K562 (cell line): Measurements from ENCODE around the gene GOLPH3. TPM values are rescaled to one million over a fixed set of nuclear protein-coding genes. Genes with fewer than 3 reads are reported as not detected.

Experiments
- ARHGAP35 ChIP-seq: fragments of 450-650 bp; IDR thresholded peaks from 2 replicates; pipeline ENCODE4 v1.6.1; 2018; ENCODE audit not compliant: partially characterized antibody
- ARID1B ChIP-seq: fragments of 450-650 bp; IDR thresholded peaks from 2 replicates; pipeline ENCODE4 v1.6.1; 2016; ENCODE audit warnings: antibody characterized with exemption, mild to moderate bottlenecking, inconsistent platforms
- ARNT ChIP-seq, 2 experiments: fragments of 450-650 bp; IDR thresholded peaks; 2 replicates each; pipeline ENCODE4 v1.6.1; 2016; ENCODE audit warnings: mild to moderate bottlenecking in 1 of 2
- CGGBP1 ChIP-seq: fragments of 250-450 bp; sonication (Bioruptor Pico); IDR thresholded peaks from 2 replicates; pipeline ENCODE4 v1.9.0; 2021; ENCODE audit warnings: mild to moderate bottlenecking
- DACH1 ChIP-seq: fragments of 450-650 bp; IDR thresholded peaks from 2 replicates; pipeline ENCODE4 v1.6.1; 2018; ENCODE audit not compliant: partially characterized antibody
- EZH2 ChIP-seq: IDR thresholded peaks from 2 replicates; pipeline ENCODE4 v1.6.1; 2012; ENCODE audit warnings: low read depth, mild to moderate bottlenecking, inconsistent platforms, low read length, borderline replicate concordance
- HOMEZ ChIP-seq: fragments of 250-450 bp; sonication (Bioruptor Pico); IDR thresholded peaks from 2 replicates; pipeline ENCODE4 v1.4.0; 2020; ENCODE audit warnings: mild to moderate bottlenecking, moderate library complexity
- MCM2 ChIP-seq: fragments of 450-650 bp; IDR thresholded peaks from 2 replicates; pipeline ENCODE4 v1.6.1; 2017; ENCODE audit warnings: low read depth, mild to moderate bottlenecking
- MCM3 ChIP-seq: fragments of 450-650 bp; IDR thresholded peaks from 2 replicates; pipeline ENCODE4 v1.6.1; 2016
- MCM5 ChIP-seq: fragments of 450-650 bp; IDR thresholded peaks from 2 replicates; pipeline ENCODE4 v1.6.1; 2016; ENCODE audit warnings: low read depth
- MEF2D ChIP-seq: conservative IDR thresholded peaks from 2 replicates; pipeline ENCODE4 v1.6.1; 2016; ENCODE audit warnings: low read depth, missing genetic modification characterization, missing compliant biosample characterization
- MXD1 ChIP-seq: fragments of 250-450 bp; sonication (Bioruptor Pico); IDR thresholded peaks from 2 replicates; pipeline ENCODE4 v1.8.0; 2021; ENCODE audit warnings: borderline replicate concordance, mild to moderate bottlenecking, moderate library complexity; ENCODE audit not compliant: poor library complexity, severe bottlenecking
- MYBL2 ChIP-seq, 2 experiments: fragments of 450-650 bp in 1 of 2; sonication (generic) in 1 of 2; formaldehyde crosslinking in 1 of 2; IDR thresholded peaks; 2 replicates each; pipeline versions ENCODE4 v1.6.1 to v1.8.1; 2017 to 2022; ENCODE audit warnings: borderline replicate concordance in 1 of 2, inconsistent platforms in 1 of 2, low read depth in 1 of 2, mild to moderate bottlenecking in 1 of 2, missing genetic modification reagents in 1 of 2, moderate library complexity in 1 of 2
- NCOR1 ChIP-seq: fragments of 450-650 bp; IDR thresholded peaks from 2 replicates; pipeline ENCODE4 v1.6.1; 2016; ENCODE audit warnings: mild to moderate bottlenecking, moderate library complexity
- NFRKB ChIP-seq: fragments of 450-650 bp; IDR thresholded peaks from 2 replicates; pipeline ENCODE4 v1.6.1; 2016; ENCODE audit warnings: low read depth
- NR2C2 ChIP-seq, 2 experiments: fragments of 200-800 bp in 1 of 2; sonication (Bioruptor generic) in 1 of 2; sonication (generic) in 1 of 2; formaldehyde crosslinking in 1 of 2; IDR thresholded peaks; 2 replicates each; pipeline versions ENCODE4 v1.6.1 to v1.8.0; 2016 to 2022; ENCODE audit warnings: mild to moderate bottlenecking in 1 of 2, missing compliant biosample characterization in 1 of 2, missing genetic modification characterization in 1 of 2, missing genetic modification reagents in 1 of 2
- SMARCA4 ChIP-seq: fragments of 450-650 bp; IDR thresholded peaks from 2 replicates; pipeline ENCODE4 v1.6.1; 2016
- TAF1 ChIP-seq: IDR thresholded peaks from 2 replicates; pipeline ENCODE4 v1.6.1; 2011; ENCODE audit warnings: mild to moderate bottlenecking, low read length, moderate library complexity; ENCODE audit not compliant: insufficient read depth, control insufficient read depth, severe bottlenecking; ENCODE audit errors: extremely low read depth
- ZBED1 ChIP-seq: IDR thresholded peaks from 2 replicates; pipeline ENCODE4 v1.6.1; 2014
- ZSCAN29 ChIP-seq: fragments of 450-650 bp; IDR thresholded peaks from 2 replicates; pipeline ENCODE4 v1.6.1; 2017
- polyA plus RNA-seq, 8 experiments: library from polyadenylated mRNA; depleted of rRNA in 4 of 8; stranded (reverse) in 5 of 8; unstranded in 3 of 8; fragments of >200 nt; fragmentation: Nextera tagmentation in 2 of 8; fragmentation: Illumina TruSeq in 1 of 8; extraction: Ambion mirVana in 2 of 8; extraction: Trizol in 1 of 8; gene quantifications; 2 replicates each; pipeline versions ENCODE4 v1.2.1 to v1.2.3, GENCODE V29; 2011 to 2014; ENCODE audit warnings: inconsistent platforms in 1 of 8, missing spikeins in 1 of 8
- total RNA-seq, 7 experiments: library from RNA; depleted of rRNA in 6 of 7; stranded (reverse); fragments of >200 nt in 6 of 7; fragmentation: Illumina TruSeq in 2 of 7; extraction: Trizol in 2 of 7; gene quantifications; 2 replicates each; pipeline versions ENCODE4 v1.2.1 to v1.2.3, GENCODE V29; 2011 to 2021; ENCODE audit warnings: low replicate concordance in 1 of 7
- TF ChIP-seq, protein P1 (sequence below): fragments of 450-650 bp; formaldehyde crosslinking; IDR thresholded peaks from 2 replicates; pipeline ENCODE4 v1.4.0; 2022; ENCODE audit warnings: missing genetic modification characterization
- TF ChIP-seq, protein P2 (sequence below): sonication (generic); formaldehyde crosslinking; IDR thresholded peaks from 2 replicates; pipeline ENCODE4 v1.8.0; 2022; ENCODE audit warnings: mild to moderate bottlenecking, missing genetic modification reagents, borderline replicate concordance

Gene GOLPH3
- total and polyA plus RNA-seq, 9 of the 15 experiments (the other 6 are each of a cell fraction or from before 2014, with no cell fraction given), result 18.8 to 94.6 (median 55.1) TPM

DNA sequence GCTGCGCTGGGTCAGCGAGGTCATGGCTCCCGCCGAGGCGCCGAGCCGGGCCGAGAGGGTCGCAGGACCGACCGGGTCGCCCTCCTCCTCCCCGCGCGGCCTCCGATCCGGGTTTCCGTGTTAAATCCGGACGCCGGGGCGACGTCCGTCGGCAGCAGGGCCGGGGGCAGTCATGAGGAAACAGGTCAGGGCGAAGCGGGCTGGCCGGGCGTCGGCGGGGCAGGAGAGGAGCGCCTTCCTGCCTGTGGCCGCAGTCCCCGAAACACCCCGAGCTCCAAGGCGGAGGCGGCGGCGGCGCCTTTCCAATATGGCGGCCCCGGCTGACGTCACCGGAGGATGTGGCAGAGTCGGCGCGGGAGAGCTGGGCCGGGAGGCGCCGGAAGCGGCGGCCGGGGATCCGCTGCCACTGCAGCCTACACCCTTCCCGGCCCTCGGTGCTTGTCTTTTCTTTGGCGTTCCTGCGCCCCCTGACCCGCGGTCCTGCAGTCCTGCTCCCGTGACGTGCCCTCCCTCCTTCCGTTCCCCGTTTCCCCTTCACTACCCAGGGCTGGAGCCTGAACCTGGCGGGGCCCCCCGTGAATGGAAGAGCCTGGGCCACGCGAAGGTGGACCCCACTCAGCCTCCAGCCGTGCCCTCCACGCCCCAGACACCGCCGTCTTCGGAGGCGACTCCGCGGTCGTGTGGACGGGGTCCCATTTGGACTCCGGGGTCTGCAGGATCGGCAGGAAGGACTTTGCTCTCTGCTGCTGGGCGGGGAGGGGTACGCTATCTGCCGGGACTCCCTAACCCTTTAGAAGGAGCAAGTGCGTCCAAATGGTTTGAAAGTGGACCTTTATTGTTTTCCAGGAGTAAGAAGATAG is at the start of gene GOLPH3 (continued):
- TF ChIP-seq EZH2, result no peak
- TF ChIP-seq CGGBP1 (CRISPR knock-in tag), result no peak; the same call in 1 of the 2 replicates
- TF ChIP-seq NR2C2 (CRISPR knock-in tag; IDR thresholded peaks at IDR 0.05), result peak; percentile 75
- peak; percentile 84 for TF ChIP-seq NR2C2 (tag; IDR thresholded peaks at IDR 0.05)
- TF ChIP-seq, protein P1, sequence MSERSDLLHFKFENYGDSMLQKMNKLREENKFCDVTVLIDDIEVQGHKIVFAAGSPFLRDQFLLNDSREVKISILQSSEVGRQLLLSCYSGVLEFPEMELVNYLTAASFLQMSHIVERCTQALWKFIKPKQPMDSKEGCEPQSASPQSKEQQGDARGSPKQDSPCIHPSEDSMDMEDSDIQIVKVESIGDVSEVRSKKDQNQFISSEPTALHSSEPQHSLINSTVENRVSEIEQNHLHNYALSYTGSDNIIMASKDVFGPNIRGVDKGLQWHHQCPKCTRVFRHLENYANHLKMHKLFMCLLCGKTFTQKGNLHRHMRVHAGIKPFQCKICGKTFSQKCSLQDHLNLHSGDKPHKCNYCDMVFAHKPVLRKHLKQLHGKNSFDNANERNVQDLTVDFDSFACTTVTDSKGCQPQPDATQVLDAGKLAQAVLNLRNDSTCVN (CRISPR knock-in tag), result 0 out of 2 replicates have a peak, but pooled peaks have one; percentile 75
- no peak for TF ChIP-seq ZBED1
- TF ChIP-seq ARNT (IDR thresholded peaks at IDR 0.05), result no peak
- TF ChIP-seq NCOR1, result peak; percentile 52; the same call in 1 of the 2 replicates
- TF ChIP-seq, protein P2, sequence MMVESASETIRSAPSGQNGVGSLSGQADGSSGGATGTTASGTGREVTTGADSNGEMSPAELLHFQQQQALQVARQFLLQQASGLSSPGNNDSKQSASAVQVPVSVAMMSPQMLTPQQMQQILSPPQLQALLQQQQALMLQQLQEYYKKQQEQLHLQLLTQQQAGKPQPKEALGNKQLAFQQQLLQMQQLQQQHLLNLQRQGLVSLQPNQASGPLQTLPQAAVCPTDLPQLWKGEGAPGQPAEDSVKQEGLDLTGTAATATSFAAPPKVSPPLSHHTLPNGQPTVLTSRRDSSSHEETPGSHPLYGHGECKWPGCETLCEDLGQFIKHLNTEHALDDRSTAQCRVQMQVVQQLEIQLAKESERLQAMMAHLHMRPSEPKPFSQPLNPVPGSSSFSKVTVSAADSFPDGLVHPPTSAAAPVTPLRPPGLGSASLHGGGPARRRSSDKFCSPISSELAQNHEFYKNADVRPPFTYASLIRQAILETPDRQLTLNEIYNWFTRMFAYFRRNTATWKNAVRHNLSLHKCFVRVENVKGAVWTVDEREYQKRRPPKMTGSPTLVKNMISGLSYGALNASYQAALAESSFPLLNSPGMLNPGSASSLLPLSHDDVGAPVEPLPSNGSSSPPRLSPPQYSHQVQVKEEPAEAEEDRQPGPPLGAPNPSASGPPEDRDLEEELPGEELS (CRISPR knock-in tag), result peak; percentile 67; the same call in 1 of the 2 replicates
- peak; percentile 68 for TF ChIP-seq ARID1B
- TF ChIP-seq MCM2, result no peak
- peak; percentile 97 for TF ChIP-seq NFRKB
- no peak for TF ChIP-seq MCM3
- no peak for TF ChIP-seq HOMEZ (CRISPR knock-in tag)
- no peak for TF ChIP-seq ARHGAP35
- TF ChIP-seq SMARCA4, result no peak; the same call in 1 of the 2 replicates
- TF ChIP-seq ZSCAN29, result peak; percentile 90
- TF ChIP-seq MXD1 (CRISPR knock-in tag), result no peak
- no peak for TF ChIP-seq MEF2D (tag)
- no peak for TF ChIP-seq MYBL2 (IDR thresholded peaks at IDR 0.05; ENCODE audit: low read depth)
- no peak for TF ChIP-seq MYBL2 (CRISPR knock-in tag; IDR thresholded peaks at IDR 0.05; ENCODE audit: borderline replicate concordance)
- TF ChIP-seq TAF1, result peak; percentile 96
- no peak for TF ChIP-seq MCM5
- no peak for TF ChIP-seq DACH1
